GM23338 (cell line): Measurements from ENCODE around the gene MERTK.

Experiments
- CTCF ChIP-seq, 2 experiments: fragments of 200-600 bp in 1 of 2; sonication (generic) in 1 of 2; conservative IDR thresholded peaks; 2 replicates each; pipeline versions ENCODE4 v1.5.1 to v1.6.1; 2016 to 2017; ENCODE audit warnings: antibody characterized with exemption in 2 of 2, low read depth in 2 of 2, mild to moderate bottlenecking in 2 of 2, moderate library complexity in 1 of 2
- POLR2AphosphoS5 ChIP-seq: IDR thresholded peaks from 2 replicates; pipeline ENCODE4 v1.6.1; 2016; ENCODE audit warnings: antibody characterized with exemption, low read depth

GRCh38 chr2:111944531-111945210, 46.3 kb downstream of the MERTK start:
- no peak for TF ChIP-seq CTCF (conservative IDR thresholded peaks at IDR 0.05; ENCODE audit: low read depth in 2 of 2)
- no peak for TF ChIP-seq POLR2AphosphoS5
